B cell (primary cell): ENCODE results near the gene VMO1. TPM values are rescaled to one million over a fixed set of nuclear protein-coding genes. Genes with fewer than 3 reads are reported as not detected.

Experiments
- ATAC-seq: fragments of 200-7000 bp; cut with Tn5 transposase; one replicate; pipeline ENCODE4 v1.10.0; 2021; ENCODE audit warnings: low read depth, mild to moderate bottlenecking, moderate number of reproducible peaks, moderate library complexity
- CTCF ChIA-PET: fragments of 350-600 bp; sonication (Branson Sonifier 250); formaldehyde crosslinking; loops from one replicate; lab custom pipeline; 2021; ENCODE audit warnings: antibody characterized with exemption, inconsistent platforms; lab: Charles Lee
- POLR2A ChIA-PET: fragments of 350-600 bp; sonication (Branson Sonifier 250); formaldehyde crosslinking; loops from one replicate; lab custom pipeline; 2021; ENCODE audit warnings: antibody characterized with exemption; lab: Charles Lee
- DNase-seq: peaks from one replicate; pipeline ENCODE4 v3.0.0; 2013
- H2AFZ ChIP-seq: 2 replicates; pipeline ENCODE4 v1.6.1; 2012; ENCODE audit warnings: mild to moderate bottlenecking, low read depth, low read length; ENCODE audit not compliant: insufficient read depth, poor library complexity, severe bottlenecking
- H3K27ac ChIP-seq, 2 donors: 1 replicate in 1 of 2; 2 replicates in 1 of 2; pipeline ENCODE4 v1.5.1; 2012 to 2013; ENCODE audit warnings: low read length in 2 of 2, mild to moderate bottlenecking in 2 of 2, moderate library complexity in 1 of 2
- H3K27me3 ChIP-seq, 4 experiments: fragments of 200-600 bp in 1 of 4; sonication (generic) in 1 of 4; replicated peaks in 1 of 4; 1 replicate in 2 of 4; 2 replicates in 2 of 4; pipeline versions ENCODE4 v1.6.1 to v1.7.0; 2013 to 2016; ENCODE audit warnings: low read length in 3 of 4, mild to moderate bottlenecking in 2 of 4, mixed read lengths in 1 of 4, moderate library complexity in 1 of 4; ENCODE audit not compliant: insufficient read depth in 4 of 4, control insufficient read depth in 3 of 4; ENCODE audit errors: control extremely low read depth in 1 of 4
- H3K36me3 ChIP-seq, 2 experiments: replicated peaks in 1 of 2; 1 replicate in 1 of 2; 2 replicates in 1 of 2; pipeline versions ENCODE4 v1.6.1 to v1.7.1; 2013; ENCODE audit warnings: low read length in 1 of 2; ENCODE audit not compliant: insufficient read depth in 2 of 2, control insufficient read depth in 1 of 2; ENCODE audit errors: control extremely low read depth in 1 of 2, extremely low read depth in 1 of 2
- H3K4me1 ChIP-seq, 2 donors: fragments of 200-600 bp in 1 of 2; sonication (generic) in 1 of 2; 1 replicate in 1 of 2; 2 replicates in 1 of 2; pipeline versions ENCODE4 v1.5.1 to v1.6.1; 2013 to 2017; ENCODE audit warnings: low read length in 2 of 2; ENCODE audit not compliant: control insufficient read depth in 2 of 2, insufficient read depth in 2 of 2
- H3K4me2 ChIP-seq: replicated peaks from 2 replicates; pipeline ENCODE3; 2012; ENCODE audit warnings: mild to moderate bottlenecking, low read depth, low read length; ENCODE audit not compliant: poor library complexity, severe bottlenecking
- H3K4me3 ChIP-seq, 5 experiments: fragments of 200-600 bp in 1 of 5; sonication (generic) in 1 of 5; 1 replicate in 3 of 5; 2 replicates in 2 of 5; pipeline versions ENCODE4 v1.5.1 to v1.7.0; 2011 to 2016; ENCODE audit warnings: low read length in 4 of 5, mild to moderate bottlenecking in 4 of 5, low read depth in 2 of 5, control low read depth in 1 of 5, moderate library complexity in 1 of 5; ENCODE audit not compliant: insufficient read depth in 1 of 5; ENCODE audit errors: control extremely low read depth in 1 of 5, extremely low read depth in 1 of 5
- H3K79me2 ChIP-seq: fragments of 200-600 bp; sonication (generic); one replicate; pipeline ENCODE4 v1.6.0; 2016; ENCODE audit warnings: low read length; ENCODE audit not compliant: control insufficient read depth, insufficient read depth
- H3K9ac ChIP-seq: fragments of 200-600 bp; sonication (generic); 2 replicates; pipeline ENCODE4 v1.6.1; 2017; ENCODE audit warnings: mild to moderate bottlenecking, low read length, moderate library complexity
- H3K9me3 ChIP-seq, 3 donors: one replicate each; pipeline versions ENCODE4 v1.6.1 to v1.7.1; 2013; ENCODE audit warnings: low read length in 2 of 3; ENCODE audit not compliant: control insufficient read depth in 2 of 3, insufficient read depth in 1 of 3; ENCODE audit errors: control extremely low read depth in 1 of 3
- H4K20me1 ChIP-seq: 2 replicates; pipeline ENCODE4 v1.6.0; 2012; ENCODE audit warnings: mild to moderate bottlenecking, low read length; ENCODE audit not compliant: insufficient read depth, control insufficient read depth, poor library complexity, severe bottlenecking
- H3K27ac Mint-ChIP-seq: one replicate; pipeline ENCODE4 v1.8.0; 2021; ENCODE audit warnings: mixed read lengths
- H3K27me3 Mint-ChIP-seq: one replicate; pipeline ENCODE4 v1.8.0; 2021; ENCODE audit warnings: mixed read lengths
- H3K4me1 Mint-ChIP-seq: one replicate; pipeline ENCODE4 v1.8.0; 2021; ENCODE audit warnings: mixed read lengths
- H3K4me3 Mint-ChIP-seq: one replicate; pipeline ENCODE4 v1.8.0; 2021; ENCODE audit warnings: mixed read lengths
- H3K9me3 Mint-ChIP-seq: one replicate; pipeline ENCODE4 v1.8.0; 2022; ENCODE audit warnings: mixed read lengths; ENCODE audit not compliant: insufficient read depth
- EZH2 ChIP-seq: IDR thresholded peaks from 2 replicates; pipeline ENCODE4 v1.6.1; 2012; ENCODE audit warnings: borderline replicate concordance, low read depth, mild to moderate bottlenecking, moderate library complexity, low read length; ENCODE audit not compliant: insufficient read depth, poor library complexity, severe bottlenecking
- WGBS: methylation state at CpG from one replicate; pipeline ENCODE4 v1.1.5; 2013; ENCODE audit warnings: missing lambda C conversion rate; ENCODE audit not compliant: insufficient coverage; 5-methylcytosine and 5-hydroxymethylcytosine counted together
- intact Hi-C: fragments of 100-400 bp; cut with micrococcal nuclease; formaldehyde crosslinking; loops from one replicate; pipeline ENCODE4 v1.10.0; 2022
- polyA plus RNA-seq: library from polyadenylated mRNA; depleted of rRNA; stranded (reverse); fragments of >200 nt; gene quantifications from 2 replicates; pipeline ENCODE4 v1.2.3, GENCODE V29; 2012
- total RNA-seq, 2 donors: library from RNA; stranded (reverse); fragments of 120-200 nt in 1 of 2; gene quantifications; 1 replicate in 1 of 2; 2 replicates in 1 of 2; pipeline versions ENCODE4 v1.2.3 to v1.2.4, GENCODE V29; 2013 to 2022
- TF ChIP-seq, protein P1 (sequence below): fragments of 200-600 bp; IDR thresholded peaks from one replicate; pipeline ENCODE4 v1.8.0; 2022; ENCODE audit warnings: antibody characterized with exemption, mild to moderate bottlenecking

Gene VMO1
- total and polyA plus RNA-seq, 2 donors (not counting 1 experiment from before 2014, with no cell fraction given), result 0.57 TPM; not detected in 1

DNA sequence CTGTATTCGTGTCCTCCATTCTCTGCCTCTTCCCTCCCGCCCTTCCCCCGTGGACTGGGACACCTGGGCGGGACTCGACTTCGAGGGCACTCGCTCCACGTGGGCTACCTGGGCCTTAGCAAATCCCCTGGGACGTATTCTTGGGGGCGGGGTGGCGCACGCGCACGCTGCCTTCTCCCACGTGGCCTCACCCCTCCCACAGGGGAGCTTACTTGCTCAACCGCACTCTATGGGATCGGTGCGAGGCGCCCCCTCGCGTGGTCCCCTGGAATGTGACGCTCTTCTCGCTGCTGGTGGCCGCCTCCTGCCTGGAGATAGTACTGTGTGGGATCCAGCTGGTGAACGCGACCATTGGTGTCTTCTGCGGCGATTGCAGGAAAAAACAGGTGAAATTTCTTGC lies 3.5 kb downstream of the VMO1 start:
- Mint-ChIP-seq H3K9me3 (no peaks in the 10 kb centered on the region), H3K4me1 (peaks cover 17% of the 10 kb centered on the region), H3K27me3 (peaks cover 51% of the 10 kb centered on the region), H3K4me3 (no peak overlapping the region), H3K27ac (no peak overlapping the region)
- Histone ChIP-seq H3K4me2 (no peak overlapping the region), H3K9ac (no peak overlapping the region), H3K36me3 (no peaks in the 10 kb centered on the region), H3K79me2 (no peaks in the 10 kb centered on the region), H2AFZ (no peak overlapping the region), H4K20me1 (no peaks in the 10 kb centered on the region), H3K27me3 (peaks cover 0 to 57% (median 33%) of the 10 kb centered on the region in 4 experiments), H3K4me3 (no peak overlapping the region), H3K9me3 (peaks cover 0 to 21% (median 0%) of the 10 kb centered on the region in 3 donors), H3K4me1 (peaks cover 16 to 18% of the 10 kb centered on the region in 2 donors), H3K27ac (no peak overlapping the region)
- DNase-seq (no peak), ATAC-seq (no peak)
- ChIA-PET CTCF (interaction anchor here (1.2 kb wide), 1 partner anchor 51 kb away, joined by 4 read pairs; no protein-coding TSS in a partner anchor), POLR2A (no interaction called here)
- WGBS, result 40% methylated on average over 27 of the region's 28 CpGs
- intact Hi-C loops, result no loop called here
- TF ChIP-seq, protein P1, sequence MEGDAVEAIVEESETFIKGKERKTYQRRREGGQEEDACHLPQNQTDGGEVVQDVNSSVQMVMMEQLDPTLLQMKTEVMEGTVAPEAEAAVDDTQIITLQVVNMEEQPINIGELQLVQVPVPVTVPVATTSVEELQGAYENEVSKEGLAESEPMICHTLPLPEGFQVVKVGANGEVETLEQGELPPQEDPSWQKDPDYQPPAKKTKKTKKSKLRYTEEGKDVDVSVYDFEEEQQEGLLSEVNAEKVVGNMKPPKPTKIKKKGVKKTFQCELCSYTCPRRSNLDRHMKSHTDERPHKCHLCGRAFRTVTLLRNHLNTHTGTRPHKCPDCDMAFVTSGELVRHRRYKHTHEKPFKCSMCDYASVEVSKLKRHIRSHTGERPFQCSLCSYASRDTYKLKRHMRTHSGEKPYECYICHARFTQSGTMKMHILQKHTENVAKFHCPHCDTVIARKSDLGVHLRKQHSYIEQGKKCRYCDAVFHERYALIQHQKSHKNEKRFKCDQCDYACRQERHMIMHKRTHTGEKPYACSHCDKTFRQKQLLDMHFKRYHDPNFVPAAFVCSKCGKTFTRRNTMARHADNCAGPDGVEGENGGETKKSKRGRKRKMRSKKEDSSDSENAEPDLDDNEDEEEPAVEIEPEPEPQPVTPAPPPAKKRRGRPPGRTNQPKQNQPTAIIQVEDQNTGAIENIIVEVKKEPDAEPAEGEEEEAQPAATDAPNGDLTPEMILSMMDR, result no peak
- TF ChIP-seq EZH2, result no peak

DNA sequence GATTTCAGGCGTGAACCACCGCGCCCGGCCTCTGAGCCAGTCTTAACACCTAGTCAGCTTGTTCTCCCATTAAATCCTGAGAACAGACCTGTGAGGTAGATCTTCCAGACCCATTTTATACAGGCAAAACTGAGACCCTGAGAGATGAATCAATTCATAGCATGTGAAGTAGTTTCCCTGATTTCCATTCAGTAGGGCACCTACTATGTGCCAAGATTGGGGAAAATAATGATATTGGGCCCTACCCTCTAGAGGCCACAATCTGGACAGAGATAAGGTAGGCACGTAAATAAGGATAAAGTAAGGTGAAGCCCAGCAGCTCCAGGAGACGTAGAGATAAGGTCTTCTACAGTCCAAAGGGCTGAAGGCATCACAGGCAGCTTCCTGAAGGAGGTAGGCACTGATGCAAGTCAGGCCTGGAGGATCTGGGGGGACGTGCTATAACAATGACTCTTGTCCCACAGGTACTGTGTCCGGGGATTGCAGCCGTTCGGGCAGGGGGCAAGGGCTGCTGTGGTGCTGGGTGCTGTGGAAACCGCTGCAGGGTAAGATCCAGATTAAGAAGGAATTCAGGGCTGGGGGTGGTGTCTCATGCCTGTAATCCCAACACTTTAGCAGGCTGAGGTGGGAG lies 5.7 kb downstream of the VMO1 start:
- TF ChIP-seq, protein P1, result no peak
- no peak for TF ChIP-seq EZH2
- H2AFZ ChIP-seq, result no peak overlapping the region
- H3K79me2 ChIP-seq, result no peaks in the 10 kb centered on the region
- intact Hi-C loops, result no loop called here
- H3K9me3 ChIP-seq, result peaks cover 0 to 9% (median 0%) of the 10 kb centered on the region in 3 donors
- Mint-ChIP-seq H3K27ac (no peak overlapping the region), H3K9me3 (no peaks in the 10 kb centered on the region), H3K4me1 (peaks cover 4% of the 10 kb centered on the region), H3K4me3 (no peak overlapping the region), H3K27me3 (peaks cover 34% of the 10 kb centered on the region)
- ChIA-PET CTCF (no interaction called here), POLR2A (no interaction called here)
- no peak overlapping the region for H3K4me3 ChIP-seq
- H4K20me1 ChIP-seq, result no peaks in the 10 kb centered on the region
- no peak overlapping the region for H3K9ac ChIP-seq
- H3K4me1 ChIP-seq, result peaks cover 3 to 5% of the 10 kb centered on the region in 2 donors
- DNase-seq (no peak), ATAC-seq (no peak)
- no peak overlapping the region for H3K27ac ChIP-seq
- 91% methylated on average over 11 of the region's 11 CpGs for WGBS
- peaks cover 0 to 36% (median 20%) of the 10 kb centered on the region in 4 experiments for H3K27me3 ChIP-seq
- no peak overlapping the region for H3K4me2 ChIP-seq
- H3K36me3 ChIP-seq, result no peaks in the 10 kb centered on the region
